GM19328 (cell line): ENCODE data around the gene RGS8.
A peak's percentile ranks its signal among the peaks of the same experiment; 100 is the strongest.

ENCODE experiments used
- ATAC-seq: cut with Tn5 transposase; IDR thresholded peaks from one replicate; pipeline ENCODE4 v1.9.1; 2021; ENCODE audit warnings: mild to moderate bottlenecking, moderate library complexity; ENCODE audit not compliant: unreplicated experiment

The RGS8 gene

DNA sequence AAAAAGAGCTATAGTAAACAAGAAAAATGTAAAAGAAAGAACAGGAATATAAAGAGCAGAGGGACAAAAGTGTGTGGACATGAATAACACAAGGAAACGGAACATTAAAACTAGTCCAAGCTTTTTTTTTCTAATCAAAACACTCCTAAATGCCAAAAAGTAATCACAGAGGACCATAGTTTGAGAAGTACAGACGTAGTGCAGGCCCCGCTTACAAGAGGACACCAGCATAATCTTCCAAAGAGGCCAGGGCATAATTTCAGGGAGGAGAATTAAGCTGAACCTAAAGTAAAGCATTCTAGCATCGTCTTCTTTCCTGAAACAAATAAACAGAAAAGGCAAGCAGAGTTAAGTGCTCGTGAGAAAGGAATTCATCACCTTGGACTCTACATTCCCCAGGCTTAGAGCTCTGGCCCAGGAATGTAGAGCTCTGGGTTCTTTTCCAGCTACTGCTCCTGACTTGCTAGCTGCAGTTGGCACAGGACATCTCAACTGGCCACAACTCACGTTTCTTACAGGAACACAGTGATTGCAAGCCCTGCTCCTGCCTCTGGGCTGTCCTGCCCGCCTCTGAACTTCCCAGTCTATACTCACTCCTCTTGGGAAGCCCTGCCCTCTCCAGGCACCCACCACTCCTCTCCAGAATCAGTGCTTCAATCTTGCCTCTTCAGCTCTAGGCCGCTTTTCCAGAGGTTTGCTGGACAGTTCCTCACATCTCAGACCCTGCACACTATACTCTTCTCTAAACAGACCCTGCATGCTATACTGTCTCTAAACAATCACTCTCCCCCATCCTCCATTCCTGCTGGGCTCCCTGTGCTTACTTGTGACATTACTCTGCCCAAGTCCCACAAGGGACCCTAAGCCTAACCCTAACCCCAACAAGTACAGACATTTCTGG is 9.8 kb downstream of the RGS8 start:
- no peak for ATAC-seq

DNA sequence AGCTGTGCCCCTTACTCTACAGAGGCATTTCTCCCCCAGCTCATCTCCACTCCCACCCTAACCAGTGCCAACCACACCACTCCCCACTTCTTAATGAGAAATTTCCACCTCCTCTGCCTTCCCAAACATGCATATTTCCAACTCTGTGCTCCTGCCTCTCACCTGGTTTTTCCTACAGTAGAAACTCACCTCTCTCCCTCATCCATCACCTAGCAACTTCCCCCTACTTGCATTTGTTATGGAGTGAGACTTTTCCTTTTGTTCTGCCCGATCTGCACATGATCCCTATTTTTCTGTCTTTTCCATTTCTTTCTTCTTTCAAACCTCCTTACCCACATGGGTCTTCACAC is 11.9 kb downstream of the RGS8 start:
- ATAC-seq, result no peak

DNA sequence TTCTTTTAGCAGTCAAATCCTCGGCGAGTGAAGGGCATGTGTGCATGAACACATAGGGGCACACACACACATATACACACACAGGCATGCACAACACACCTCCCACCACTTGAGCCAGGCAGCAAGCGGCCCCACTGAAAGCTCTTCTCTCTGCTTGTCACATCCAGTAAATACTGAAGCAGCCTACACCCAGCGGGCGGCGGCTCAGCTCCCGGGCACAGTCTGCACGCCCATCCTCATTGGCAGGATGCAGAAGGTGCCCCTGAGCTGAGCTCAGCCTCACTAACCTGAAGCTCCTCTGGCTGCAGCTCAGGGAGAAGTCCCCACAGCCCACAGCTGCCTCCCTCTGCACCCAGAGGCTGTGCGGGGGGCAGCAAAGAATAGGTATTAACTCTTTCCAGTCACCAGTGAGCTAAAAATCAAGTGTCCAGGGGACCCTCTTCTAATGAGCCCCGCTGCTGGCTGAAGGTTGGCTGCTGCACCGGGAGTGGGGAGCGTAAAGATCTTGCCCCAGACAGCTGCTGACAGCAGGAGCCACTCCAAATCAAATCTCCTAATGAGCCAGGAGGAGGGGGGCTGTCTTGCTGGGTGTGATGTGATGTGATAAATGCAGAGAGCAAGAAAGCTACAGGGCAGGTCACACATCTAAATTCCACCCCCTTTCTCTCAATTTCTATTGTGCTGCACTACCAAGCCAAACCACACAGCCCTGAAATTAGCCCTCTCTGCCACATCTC is 12.5 kb downstream of the RGS8 start:
- ATAC-seq, result no peak

DNA sequence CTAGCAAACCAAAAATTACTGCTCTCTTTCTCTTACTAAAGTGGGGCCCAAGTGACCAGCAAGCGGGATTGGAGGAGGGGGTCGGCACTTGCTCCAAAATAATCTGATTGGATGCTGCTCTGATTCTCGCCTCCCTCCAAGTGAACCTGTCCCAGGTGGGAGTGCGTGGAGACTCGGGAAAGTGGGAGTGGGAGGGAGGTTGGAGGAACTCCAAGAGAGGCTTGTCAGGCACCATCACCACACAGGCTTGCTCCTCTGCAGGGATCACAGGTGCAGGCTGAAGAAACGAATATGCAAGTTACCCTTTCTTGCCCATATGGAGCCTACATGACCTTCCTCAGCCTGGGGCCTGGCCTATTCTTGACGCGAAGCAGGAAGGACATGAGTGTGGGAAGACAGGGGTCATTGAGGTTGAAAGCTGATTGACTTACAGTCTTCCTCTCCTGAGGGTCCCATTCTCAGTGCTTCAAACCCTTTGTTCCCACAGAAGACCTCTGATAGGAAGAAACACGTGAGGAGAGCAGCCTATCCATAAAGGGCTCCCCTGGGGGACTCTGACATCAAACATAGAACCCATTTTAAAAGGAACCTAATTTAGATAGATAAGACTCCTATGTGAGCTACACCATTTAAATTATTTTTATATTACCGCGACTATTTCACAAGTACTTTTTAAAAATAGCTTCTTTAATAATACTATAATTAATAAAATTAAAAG is 14.2 kb downstream of the RGS8 start:
- no peak for ATAC-seq

DNA sequence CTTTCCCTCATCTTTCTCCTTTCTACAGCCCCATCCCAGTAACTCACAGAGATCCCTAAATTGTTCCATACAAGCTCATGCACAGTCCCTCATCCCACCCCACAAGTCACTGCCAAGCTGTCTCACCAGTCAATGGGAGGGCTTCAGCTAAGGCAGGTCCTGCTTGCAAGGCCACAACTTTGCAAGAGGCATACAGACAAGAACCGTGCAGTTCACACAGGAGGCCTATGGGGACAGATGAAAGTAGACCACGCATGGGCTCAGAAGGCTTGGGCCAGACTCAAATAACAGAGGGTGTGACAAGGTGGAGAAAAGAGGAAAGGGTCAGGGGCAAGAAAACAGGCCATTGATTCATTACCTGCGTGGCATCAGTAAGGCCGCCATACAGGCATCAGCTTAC is 15.1 kb downstream of the RGS8 start:
- no peak for ATAC-seq

DNA sequence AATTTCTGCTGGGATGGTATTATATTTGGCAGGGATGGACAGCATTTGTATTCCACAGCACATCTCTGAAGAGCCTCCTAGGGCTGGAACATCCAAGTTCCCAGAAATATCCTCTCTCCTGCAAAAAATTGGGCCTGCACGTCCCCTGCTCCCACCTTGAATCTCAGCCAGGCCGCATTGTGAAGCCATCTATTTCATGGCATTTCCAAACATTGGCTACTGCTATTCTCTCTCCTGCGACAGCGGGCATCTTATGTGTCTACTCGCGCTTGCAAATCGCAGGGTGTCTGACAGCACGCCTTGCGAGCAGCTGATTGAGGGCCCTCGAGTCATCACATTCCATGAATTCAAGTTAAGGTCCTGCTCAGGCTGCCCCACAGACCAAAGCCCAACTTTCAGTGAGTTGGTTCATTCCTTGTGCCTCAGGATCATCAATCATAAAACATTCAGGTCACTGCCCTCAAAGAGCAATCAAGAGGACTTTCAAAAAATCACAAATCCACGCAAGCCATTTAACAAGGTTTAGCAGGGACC is 15.8 kb downstream of the RGS8 start:
- ATAC-seq, result no peak

DNA sequence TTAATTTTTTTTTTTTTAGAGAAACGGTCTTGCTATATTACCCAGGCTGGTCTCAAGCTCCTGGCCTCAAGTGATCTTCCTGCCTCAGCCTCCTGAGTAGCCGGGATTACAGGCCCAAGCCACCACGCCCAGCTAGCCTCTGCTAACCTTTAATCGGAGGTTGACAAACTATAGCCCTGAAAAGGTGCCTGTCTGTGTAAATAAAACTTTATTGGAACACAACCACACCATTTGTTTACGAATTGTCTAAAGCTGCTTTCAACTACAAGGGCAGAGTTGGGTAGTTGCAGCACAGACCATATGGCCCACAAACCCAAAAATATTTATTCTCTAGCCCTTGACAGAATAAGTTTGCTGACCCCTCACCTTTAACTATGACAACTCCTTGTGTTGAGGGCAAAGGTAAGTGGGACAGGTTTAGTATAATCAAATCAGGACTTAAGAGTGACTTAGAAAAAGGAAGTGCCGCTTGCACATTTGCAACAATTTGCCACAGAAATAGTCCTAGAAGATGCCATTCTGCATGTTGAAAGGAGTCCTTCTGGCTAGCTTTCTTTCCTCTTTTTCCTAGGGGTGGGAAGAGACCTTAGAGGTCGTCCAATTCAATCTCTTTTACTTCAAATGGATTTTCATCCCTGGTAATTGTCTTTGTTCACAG is 16.4 kb downstream of the RGS8 start:
- ATAC-seq, result no peak

DNA sequence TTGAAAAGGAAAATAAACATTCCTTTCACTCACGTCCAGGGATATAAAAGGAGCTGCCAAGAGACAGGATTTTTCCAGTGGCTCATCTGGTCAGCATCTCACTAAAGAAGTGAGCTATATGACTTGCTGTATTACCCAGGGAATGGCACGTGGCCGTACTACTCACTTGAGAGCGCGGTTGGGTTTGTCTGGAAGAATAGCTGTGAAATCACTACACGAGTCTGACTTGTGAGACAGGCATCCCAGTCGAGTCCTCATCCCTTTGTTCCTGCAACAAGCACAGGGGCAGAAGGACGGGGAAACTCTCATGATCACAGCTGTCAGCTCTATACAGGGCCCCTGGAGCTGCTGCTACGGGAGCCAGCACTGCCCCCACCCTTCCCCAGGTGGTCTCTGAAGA is 17.7 kb downstream of the RGS8 start:
- no peak for ATAC-seq

DNA sequence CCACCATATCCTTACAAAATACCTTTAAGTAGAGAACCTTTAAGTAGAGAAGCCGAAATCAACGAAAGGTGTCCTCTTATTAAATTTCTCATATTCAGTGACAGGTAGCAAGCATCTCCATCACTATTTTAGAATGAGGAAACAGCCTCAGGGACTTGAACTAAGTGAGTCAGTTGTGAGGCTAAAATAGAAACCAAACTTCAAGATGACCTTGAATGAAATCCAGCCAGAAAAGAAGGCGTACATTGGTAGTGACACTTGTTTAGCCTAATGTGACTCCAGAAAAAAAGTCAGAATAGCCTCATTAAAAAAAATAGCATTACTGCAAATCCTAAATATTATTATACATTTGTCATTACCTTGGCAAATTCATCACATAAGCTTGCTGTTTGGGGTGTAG is 20.1 kb downstream of the RGS8 start:
- no peak for ATAC-seq

DNA sequence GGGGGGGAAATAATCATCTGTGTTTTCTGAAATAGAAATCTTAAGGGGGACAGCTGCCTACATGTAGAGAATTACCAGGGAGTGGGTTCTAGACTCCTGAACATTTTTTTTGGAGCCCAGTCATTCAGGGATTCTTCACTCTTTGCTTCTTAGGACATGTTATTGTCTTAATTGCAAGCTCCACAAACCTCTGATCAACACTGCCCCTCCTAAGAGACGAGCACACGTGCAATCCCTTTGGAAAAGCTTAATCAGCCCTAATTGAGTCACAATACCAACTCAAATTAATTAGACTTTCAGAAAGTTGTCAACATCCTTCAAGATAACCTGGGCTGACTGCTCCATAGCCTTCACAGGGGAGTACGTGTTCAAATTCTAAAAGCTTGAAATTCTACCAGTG is 21.4 kb downstream of the RGS8 start:
- no peak for ATAC-seq

DNA sequence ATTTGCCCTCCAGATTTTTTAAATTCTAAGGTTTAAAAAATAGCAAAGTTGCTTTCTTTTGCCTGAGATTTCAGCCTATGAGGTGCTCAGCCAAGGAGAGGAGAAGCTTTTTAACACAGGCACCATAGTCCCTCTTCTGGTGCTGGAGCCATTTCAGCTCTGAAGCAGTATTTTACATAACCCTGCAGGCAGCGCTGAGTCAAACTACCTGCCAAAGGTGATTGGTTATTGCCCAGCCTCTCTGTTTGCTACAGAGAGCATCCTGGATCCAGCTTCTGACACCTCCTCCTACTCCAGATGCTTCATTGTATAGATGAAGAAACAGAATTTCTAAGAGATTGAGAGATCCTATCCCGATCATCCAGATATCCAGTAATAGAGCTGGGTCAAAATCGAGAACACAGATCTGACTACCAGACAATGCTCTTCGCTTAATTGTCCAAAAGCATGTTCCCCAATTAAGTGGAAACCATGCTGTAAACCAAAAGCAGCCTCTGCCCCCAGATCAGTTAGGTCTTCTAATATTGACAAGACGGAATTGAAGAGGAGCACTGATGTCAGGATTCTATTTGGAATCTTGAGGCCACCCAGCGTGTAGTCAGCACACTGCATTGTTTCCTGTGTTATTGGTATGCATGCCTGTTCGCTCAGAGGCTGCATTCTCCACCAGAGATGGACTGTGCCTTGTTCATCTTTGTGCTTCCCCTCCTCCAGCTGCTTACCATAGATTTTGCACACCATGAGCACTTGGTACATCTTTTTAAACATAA is 22.1 kb downstream of the RGS8 start:
- ATAC-seq, result no peak

DNA sequence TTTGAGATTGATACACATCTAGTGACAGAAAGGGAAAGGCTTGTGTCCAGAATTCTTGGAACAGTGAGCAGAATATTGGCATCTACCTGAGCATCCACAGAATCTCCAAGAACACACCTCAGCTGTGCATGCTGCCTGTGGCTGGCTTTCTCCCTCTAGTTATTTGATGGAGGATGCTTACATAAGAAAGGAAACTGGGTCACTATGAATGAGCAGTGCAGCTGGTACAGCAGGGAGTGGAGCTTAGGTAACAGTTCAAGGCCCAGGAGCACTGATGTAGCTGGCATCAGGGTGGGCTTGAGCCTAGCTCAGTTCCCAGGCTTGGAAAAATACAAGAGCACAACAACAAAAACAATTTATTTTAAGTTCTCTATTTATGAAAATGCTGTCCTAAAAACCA is 26.3 kb downstream of the RGS8 start:
- ATAC-seq, result no peak

DNA sequence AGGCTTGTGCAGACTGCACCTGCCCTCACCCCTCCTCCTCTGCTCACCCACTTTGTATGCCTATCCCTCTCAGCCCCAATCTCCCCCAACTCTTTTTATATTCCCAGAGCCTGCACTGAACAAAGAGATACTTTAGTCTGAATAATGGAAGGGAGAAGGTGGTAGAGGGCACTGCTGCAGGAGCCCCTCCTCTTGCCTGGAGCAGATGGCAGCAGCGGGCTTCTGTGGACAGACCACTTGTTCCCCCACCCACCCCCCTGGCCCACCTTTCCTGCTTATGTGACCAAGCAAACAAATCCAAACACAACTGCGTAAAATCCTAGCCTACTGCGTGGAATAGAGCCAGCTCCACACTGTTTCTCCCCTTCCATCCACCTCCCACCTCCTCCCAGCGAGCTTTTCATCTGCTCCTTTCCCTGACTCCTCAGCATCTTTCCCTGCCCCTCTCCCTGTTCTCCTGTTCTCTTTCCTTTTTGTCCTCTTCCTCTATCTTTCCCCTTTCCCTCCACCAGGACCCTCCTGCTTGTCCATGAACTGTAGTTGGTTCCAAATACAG is 27.5 kb downstream of the RGS8 start:
- no peak for ATAC-seq

DNA sequence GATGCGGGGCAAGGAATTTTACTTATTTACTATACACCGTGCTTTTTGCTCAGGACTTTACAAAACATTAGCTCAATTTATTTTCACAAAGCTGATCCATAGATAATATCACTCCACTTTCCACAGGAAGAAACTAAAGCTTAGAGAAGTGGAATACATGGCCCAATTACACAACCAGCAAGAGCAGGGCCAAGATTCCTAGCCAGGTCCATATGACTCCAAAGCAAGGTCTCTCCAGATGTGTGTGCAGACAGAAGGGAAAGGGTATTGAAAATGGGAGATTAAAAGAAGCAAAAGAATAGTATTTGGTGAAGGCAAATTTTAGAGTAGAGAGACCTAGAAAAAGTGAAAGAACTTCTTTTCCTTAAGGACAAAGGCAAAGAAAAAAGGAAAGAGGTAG is 30.4 kb downstream of the RGS8 start:
- ATAC-seq, result no peak

DNA sequence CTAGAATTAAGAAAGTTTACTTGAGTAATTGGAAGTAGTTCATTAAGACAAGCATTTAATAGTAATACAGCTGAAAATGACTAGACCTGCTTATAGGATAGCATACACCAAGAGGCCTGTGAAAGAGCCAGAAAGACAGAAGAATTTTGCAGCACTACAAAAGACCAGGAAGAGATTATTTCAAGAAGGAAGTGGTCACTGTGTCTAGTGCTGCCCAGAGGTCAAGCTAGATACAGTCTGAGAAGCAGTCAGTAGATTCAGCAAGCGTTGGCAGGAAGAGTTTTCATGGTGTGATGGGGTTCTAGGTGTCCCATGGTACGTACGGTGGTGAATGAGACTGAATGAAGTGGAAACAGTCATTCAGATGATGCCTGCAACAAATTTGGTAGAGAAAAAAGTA is 31.5 kb downstream of the RGS8 start:
- no peak for ATAC-seq

DNA sequence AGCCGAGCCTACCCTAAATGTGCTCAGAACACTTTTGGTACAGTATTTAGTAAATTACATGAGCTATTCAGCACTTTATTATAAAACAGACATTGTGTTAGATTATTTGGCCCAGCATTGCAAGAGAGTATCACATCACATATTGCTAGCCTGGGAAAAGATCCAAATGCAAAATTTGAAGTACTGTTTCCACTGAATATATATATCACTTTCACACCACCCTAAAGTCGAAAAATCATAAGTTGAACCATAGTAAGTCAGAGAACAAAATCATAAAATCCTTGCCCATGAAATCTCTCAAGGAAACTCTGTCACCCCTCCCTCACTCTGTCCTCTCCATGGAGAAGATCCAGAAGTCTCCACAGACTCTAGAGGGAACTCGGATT is 33.1 kb downstream of the RGS8 start:
- ATAC-seq, result no peak

DNA sequence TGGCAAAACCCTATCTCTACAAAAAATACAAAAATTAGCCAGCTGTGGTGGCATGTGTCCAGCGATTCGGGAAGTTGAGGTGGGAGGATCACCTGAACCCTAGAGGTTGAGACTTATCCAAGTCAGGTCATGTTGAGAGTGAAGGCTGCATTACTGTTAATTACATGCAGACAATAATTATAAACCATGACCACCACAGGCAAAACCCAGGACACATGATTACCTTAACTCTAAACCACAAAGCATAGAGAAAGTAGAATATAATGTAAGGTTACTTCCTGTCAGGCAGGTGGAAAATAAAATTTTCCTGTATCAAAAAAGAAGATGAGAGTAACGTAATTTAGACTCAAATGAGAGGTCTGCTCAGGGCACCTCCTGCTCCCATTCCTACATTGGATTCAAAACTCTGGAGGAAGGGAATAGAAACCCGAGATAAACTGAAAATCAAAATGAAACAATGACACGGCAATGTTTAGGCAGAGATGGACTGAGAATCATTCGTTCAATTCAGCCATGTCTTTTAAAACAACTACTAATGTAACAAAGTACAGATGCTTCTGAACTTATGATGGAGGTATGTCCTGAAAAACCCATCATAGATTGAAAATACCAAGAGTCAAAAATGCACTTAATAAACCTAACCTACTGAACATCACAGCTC is 33.6 kb downstream of the RGS8 start:
- ATAC-seq, result no peak

DNA sequence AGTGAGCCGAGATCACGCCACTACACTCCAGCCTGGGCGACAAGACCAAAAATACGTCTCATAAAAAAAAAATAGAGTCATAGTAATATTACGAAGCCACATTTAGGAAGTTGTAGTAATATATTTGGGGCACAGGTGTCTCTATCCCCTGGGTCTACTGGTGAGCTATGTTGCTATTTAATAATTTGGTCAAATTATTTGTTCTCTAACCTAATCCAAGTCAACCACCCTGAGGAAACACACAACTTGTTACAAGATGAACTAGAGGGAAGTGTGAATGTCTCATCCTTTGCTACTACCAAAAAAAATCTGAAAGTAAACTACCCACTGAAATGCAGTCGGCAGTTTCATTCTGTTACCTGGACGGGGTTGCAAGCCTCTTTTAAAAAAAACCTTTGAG is 35.3 kb downstream of the RGS8 start:
- no peak for ATAC-seq

DNA sequence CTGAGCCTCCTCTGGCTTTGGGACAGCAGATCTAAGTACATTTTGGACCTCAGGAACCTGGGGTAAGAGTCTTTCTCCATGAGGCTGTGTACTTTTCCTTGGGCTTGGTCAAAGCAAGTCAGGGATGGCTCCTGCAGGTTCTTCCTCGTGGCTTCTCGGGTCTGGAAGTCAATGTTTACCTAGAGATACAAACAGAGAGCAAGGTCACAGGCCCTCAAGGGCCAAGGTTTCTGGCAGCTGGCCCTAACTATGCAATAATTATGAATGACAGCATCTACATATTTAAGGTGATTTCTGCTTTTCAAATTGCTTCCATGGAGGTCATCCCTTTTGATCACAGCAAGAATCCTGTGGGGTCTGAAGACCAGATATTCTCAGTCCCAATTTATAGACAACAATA is 37.6 kb downstream of the RGS8 start:
- ATAC-seq, result no peak

DNA sequence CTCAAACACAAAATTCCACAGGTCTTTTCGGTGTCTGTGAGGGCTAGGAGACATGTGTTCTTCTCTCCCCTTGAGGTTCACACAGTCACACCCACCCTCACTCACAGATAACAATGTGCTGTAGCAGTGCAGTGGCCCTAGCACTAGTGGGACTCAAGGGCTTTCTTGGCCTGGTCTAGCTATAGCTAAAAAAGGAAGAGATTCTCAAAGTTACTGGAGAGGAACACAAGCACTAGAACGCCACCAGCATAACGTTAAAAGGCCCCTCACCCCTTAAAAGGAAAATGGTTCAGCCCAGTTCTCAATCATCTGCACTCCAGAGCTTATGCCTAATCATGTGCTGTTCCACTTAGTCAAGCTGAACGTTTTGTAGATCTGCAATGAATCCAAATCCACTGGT is 39.5 kb downstream of the RGS8 start:
- ATAC-seq, result peak; percentile 59
